NK-92 (cell line): Measurements from ENCODE around the gene ICA1L.
"Not testable (repeated sequence)": the region's sequence is repeated elsewhere in the genome, so short reads cannot be mapped to it uniquely, and the experiment has no call there.

ENCODE experiments used
- DNase-seq: peaks from one replicate; lab custom pipeline; 2025; ENCODE audit not compliant: unreplicated experiment; lab: John Stamatoyannopoulos, UW

Gene ICA1L

GRCh38 chr2:202847693-202848524 is 23.7 kb downstream of the ICA1L start:
- no peak for DNase-seq

GRCh38 chr2:202844656-202845055 is 26.9 kb downstream of the ICA1L start:
- no peak for DNase-seq

- DNase-seq: no peak
Observed at GRCh38 chr2:202842690-202843089, 28.9 kb downstream of the ICA1L start.

GRCh38 chr2:202841090-202841867 is 30.3 kb downstream of the ICA1L start:
- no peak for DNase-seq

GRCh38 chr2:202831242-202832220 is 40.0 kb downstream of the ICA1L start:
- DNase-seq: no peak

- no peak for DNase-seq
Observed at GRCh38 chr2:202824901-202825300, 46.7 kb downstream of the ICA1L start.

GRCh38 chr2:202822411-202822810 is 49.2 kb downstream of the ICA1L start:
- no peak for DNase-seq

- no peak for DNase-seq
Observed at GRCh38 chr2:202821206-202822160, 50.1 kb downstream of the ICA1L start.

- no peak for DNase-seq
Observed at GRCh38 chr2:202818321-202818720, 53.2 kb downstream of the ICA1L start.

- DNase-seq: no peak
Observed at GRCh38 chr2:202817771-202818170, 53.8 kb downstream of the ICA1L start.

GRCh38 chr2:202815548-202816360 is 55.8 kb downstream of the ICA1L start:
- DNase-seq: no peak

- no peak for DNase-seq
Observed at GRCh38 chr2:202814226-202814625, 57.3 kb downstream of the ICA1L start.

- DNase-seq: no peak
Observed at GRCh38 chr2:202813387-202813786, 58.2 kb downstream of the ICA1L start.

- DNase-seq: no peak
Observed at GRCh38 chr2:202808754-202809153, 62.8 kb downstream of the ICA1L start.

GRCh38 chr2:202807431-202808138 is 64.0 kb downstream of the ICA1L start:
- DNase-seq: not testable (repeated sequence)

GRCh38 chr2:202805911-202806310 is 65.7 kb downstream of the ICA1L start:
- DNase-seq: not testable (repeated sequence)

- no peak for DNase-seq
Observed at GRCh38 chr2:202797944-202798343, 73.6 kb downstream of the ICA1L start.

GRCh38 chr2:202790676-202791075 is 80.9 kb downstream of the ICA1L start:
- DNase-seq: no peak
